Measurements from ENCODE around the gene KLF7. TPM values are rescaled to one million over a fixed set of nuclear protein-coding genes. Genes with fewer than 3 reads are reported as not detected.
"Not testable (repeated sequence)": the region's sequence is repeated elsewhere in the genome, so short reads cannot be mapped to it uniquely, and the experiment has no call there.

KLF7 gene
- total RNA-seq, 4 donors from 2014 or later = 22.5 to 63.5 (median 37.1) TPM

GRCh38 chr2:207038299-207038698, 127.4 kb downstream of the KLF7 start:
- Histone ChIP-seq H3K4me1 (no peaks in the 10 kb centered on the region), H3K4me3 (no peak overlapping the region), H3K9me3 (peaks cover 0 to 3% (median 0%) of the 10 kb centered on the region in 4 donors), H3K27me3 (no peaks in the 10 kb centered on the region), H3K27ac (no peak overlapping the region), H3K36me3 (no peaks in the 10 kb centered on the region)
- DNase-seq = no peak
- TF ChIP-seq, protein P1, sequence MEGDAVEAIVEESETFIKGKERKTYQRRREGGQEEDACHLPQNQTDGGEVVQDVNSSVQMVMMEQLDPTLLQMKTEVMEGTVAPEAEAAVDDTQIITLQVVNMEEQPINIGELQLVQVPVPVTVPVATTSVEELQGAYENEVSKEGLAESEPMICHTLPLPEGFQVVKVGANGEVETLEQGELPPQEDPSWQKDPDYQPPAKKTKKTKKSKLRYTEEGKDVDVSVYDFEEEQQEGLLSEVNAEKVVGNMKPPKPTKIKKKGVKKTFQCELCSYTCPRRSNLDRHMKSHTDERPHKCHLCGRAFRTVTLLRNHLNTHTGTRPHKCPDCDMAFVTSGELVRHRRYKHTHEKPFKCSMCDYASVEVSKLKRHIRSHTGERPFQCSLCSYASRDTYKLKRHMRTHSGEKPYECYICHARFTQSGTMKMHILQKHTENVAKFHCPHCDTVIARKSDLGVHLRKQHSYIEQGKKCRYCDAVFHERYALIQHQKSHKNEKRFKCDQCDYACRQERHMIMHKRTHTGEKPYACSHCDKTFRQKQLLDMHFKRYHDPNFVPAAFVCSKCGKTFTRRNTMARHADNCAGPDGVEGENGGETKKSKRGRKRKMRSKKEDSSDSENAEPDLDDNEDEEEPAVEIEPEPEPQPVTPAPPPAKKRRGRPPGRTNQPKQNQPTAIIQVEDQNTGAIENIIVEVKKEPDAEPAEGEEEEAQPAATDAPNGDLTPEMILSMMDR (IDR thresholded peaks at IDR 0.05) = no peak

GRCh38 chr2:207037896-207038295, 127.9 kb downstream of the KLF7 start:
- no peak for TF ChIP-seq POLR2A (IDR thresholded peaks at IDR 0.05)
- TF ChIP-seq, protein P1 (IDR thresholded peaks at IDR 0.05) = no peak
- H3K27me3 ChIP-seq = no peaks in the 10 kb centered on the region
- peaks cover 0 to 3% (median 0%) of the 10 kb centered on the region in 4 donors for H3K9me3 ChIP-seq
- H3K4me3 ChIP-seq = no peak overlapping the region
- no peak for DNase-seq
- no peak overlapping the region for H3K27ac ChIP-seq
- H3K4me1 ChIP-seq = no peaks in the 10 kb centered on the region
- no peaks in the 10 kb centered on the region for H3K36me3 ChIP-seq

DNA sequence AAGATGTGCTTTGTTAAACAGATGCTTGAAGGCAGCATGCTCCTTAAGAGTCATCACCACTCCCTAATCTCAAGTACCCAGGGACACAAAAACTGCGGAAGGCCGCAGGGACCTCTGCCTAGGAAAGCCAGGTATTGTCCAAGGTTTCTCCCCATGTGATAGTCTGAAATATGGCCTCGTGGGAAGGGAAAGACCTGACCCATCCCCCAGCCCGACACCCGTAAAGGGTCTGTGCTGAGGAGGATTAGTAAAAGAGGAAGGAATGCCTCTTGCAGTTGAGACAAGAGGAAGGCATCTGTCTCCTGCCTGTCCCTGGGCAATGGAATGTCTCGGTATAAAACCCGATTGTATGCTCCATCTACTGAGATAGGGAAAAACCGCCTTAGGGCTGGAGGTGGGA, 128.7 kb downstream of the KLF7 start:
- not testable (repeated sequence) for H3K27ac ChIP-seq, H3K36me3 ChIP-seq, H3K4me1 ChIP-seq, H3K27me3 ChIP-seq, H3K4me3 ChIP-seq, H3K9me3 ChIP-seq, DNase-seq

DNA sequence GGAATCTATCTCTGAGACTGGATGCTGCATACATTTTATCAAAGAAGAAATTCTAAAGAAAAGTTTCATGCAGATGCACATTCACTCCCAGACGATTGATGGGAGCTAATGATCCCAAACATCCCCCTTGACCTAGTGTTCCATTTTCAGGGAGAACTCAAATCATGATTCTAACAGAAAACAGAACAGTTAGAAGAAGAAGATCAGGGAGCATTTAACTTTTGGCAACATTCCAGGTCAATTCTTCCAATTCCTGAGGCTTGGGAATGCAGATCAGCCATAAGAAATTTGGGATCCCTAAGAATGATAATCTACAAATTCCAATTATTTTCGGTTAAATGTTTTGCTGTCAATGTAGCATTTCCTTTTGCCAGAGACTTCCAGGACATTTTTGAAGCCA, 129.9 kb downstream of the KLF7 start:
- Histone ChIP-seq H3K27ac (no peak overlapping the region), H3K4me3 (no peak overlapping the region), H3K4me1 (no peaks in the 10 kb centered on the region), H3K27me3 (no peaks in the 10 kb centered on the region), H3K36me3 (no peaks in the 10 kb centered on the region), H3K9me3 (peaks cover 0 to 3% (median 0%) of the 10 kb centered on the region in 4 donors)
- DNase-seq = no peak
- TF ChIP-seq, protein P1 (IDR thresholded peaks at IDR 0.05) = no peak
- TF ChIP-seq POLR2A (IDR thresholded peaks at IDR 0.05) = no peak

- Histone ChIP-seq H3K27ac (no peak overlapping the region), H3K9me3 (peaks cover 0 to 3% (median 0%) of the 10 kb centered on the region in 4 donors), H3K27me3 (no peaks in the 10 kb centered on the region), H3K36me3 (no peaks in the 10 kb centered on the region), H3K4me3 (no peak overlapping the region), H3K4me1 (no peaks in the 10 kb centered on the region)
- DNase-seq = no peak
- TF ChIP-seq, protein P1 (IDR thresholded peaks at IDR 0.05) = no peak
- no peak for TF ChIP-seq POLR2A (IDR thresholded peaks at IDR 0.05)
These were observed 133.3 kb downstream of the KLF7 start for GRCh38 chr2:207032490-207032889.

Small RNA genes within 50 kb of the gene (small RNA-seq; reads per million reads assigned to genes)
- gene MIR2355 (0 to 0.32 reads per million in 2 donors), gene MIR7845 (0 reads per million in 2 donors)

Other genes with a start within 250 kb of the KLF7 start
- 100 to 1,000 TPM in 3 of 4 donors, not detected in 1; 208 to 585 (median 234) TPM for gene CPO, start 226.4 kb downstream of the KLF7 start, total RNA-seq